ENCODE data around the gene NT5C2. TPM values are rescaled to one million over a fixed set of nuclear protein-coding genes. Genes with fewer than 3 reads are reported as not detected.
"Not testable (repeated sequence)": the region's sequence is repeated elsewhere in the genome, so short reads cannot be mapped to it uniquely, and the experiment has no call there.

Gene NT5C2
- total RNA-seq, 1 experiment from 2014 or later, result 96.1 TPM

- no peak for DNase-seq (ENCODE audit: low spot score)
Measured at GRCh38 chr10:103086799-103087198, 106.3 kb downstream of the NT5C2 start.

GRCh38 chr10:103086261-103086660 lies 106.8 kb downstream of the NT5C2 start:
- no peak for DNase-seq (ENCODE audit: low spot score)

- DNase-seq (ENCODE audit: low spot score), result no peak
Measured at GRCh38 chr10:103083977-103084320, 109.1 kb downstream of the NT5C2 start.

- DNase-seq (ENCODE audit: low spot score), result no peak
Measured at GRCh38 chr10:103083266-103083976, 109.7 kb downstream of the NT5C2 start.

- DNase-seq (ENCODE audit: low spot score), result no peak
Measured at GRCh38 chr10:103082683-103083082, 110.4 kb downstream of the NT5C2 start.

GRCh38 chr10:103080891-103081581 lies 112.0 kb downstream of the NT5C2 start:
- no peak for DNase-seq (ENCODE audit: low spot score)

GRCh38 chr10:103079946-103080345 lies 113.1 kb downstream of the NT5C2 start:
- DNase-seq (ENCODE audit: low spot score), result no peak

- DNase-seq (ENCODE audit: low spot score), result no peak
Measured at GRCh38 chr10:103079100-103079499, 114.0 kb downstream of the NT5C2 start.

- no peak for DNase-seq (ENCODE audit: low spot score)
Measured at GRCh38 chr10:103078676-103079075, 114.4 kb downstream of the NT5C2 start.

GRCh38 chr10:103078309-103078615 lies 114.8 kb downstream of the NT5C2 start:
- no peak for DNase-seq (ENCODE audit: low spot score)

GRCh38 chr10:103077491-103078308 lies 115.4 kb downstream of the NT5C2 start:
- no peak for DNase-seq (ENCODE audit: low spot score)

GRCh38 chr10:103077020-103077419 lies 116.1 kb downstream of the NT5C2 start:
- DNase-seq (ENCODE audit: low spot score), result no peak

- no peak for DNase-seq (ENCODE audit: low spot score)
Measured at GRCh38 chr10:103072891-103073290, 120.2 kb downstream of the NT5C2 start.

- no peak for DNase-seq (ENCODE audit: low spot score)
Measured at GRCh38 chr10:103072276-103072675, 120.8 kb downstream of the NT5C2 start.

GRCh38 chr10:103069453-103070331 lies 123.4 kb downstream of the NT5C2 start:
- DNase-seq (ENCODE audit: low spot score), result peak; percentile 57

- no peak for DNase-seq (ENCODE audit: low spot score)
Measured at GRCh38 chr10:103067956-103068355, 125.1 kb downstream of the NT5C2 start.

- DNase-seq (ENCODE audit: low spot score), result no peak
Measured at GRCh38 chr10:103067484-103067883, 125.6 kb downstream of the NT5C2 start.

- not testable (repeated sequence) for DNase-seq (ENCODE audit: low spot score)
Measured at GRCh38 chr10:103067099-103067477, 126.0 kb downstream of the NT5C2 start.

GRCh38 chr10:103066141-103067098 lies 126.7 kb downstream of the NT5C2 start:
- no peak for DNase-seq (ENCODE audit: low spot score)

- no peak for DNase-seq (ENCODE audit: low spot score)
Measured at GRCh38 chr10:103064956-103065355, 128.1 kb downstream of the NT5C2 start.
